K562 (cell line): ENCODE measurements around the gene TSTD1. TPM values are rescaled to one million over a fixed set of nuclear protein-coding genes. Genes with fewer than 3 reads are reported as not detected.

Source experiments
- ETS2 ChIP-seq: IDR thresholded peaks from 2 replicates; pipeline ENCODE4 v1.6.1; 2016; ENCODE audit warnings: borderline replicate concordance, missing genetic modification characterization, mild to moderate bottlenecking, moderate library complexity, missing compliant biosample characterization; ENCODE audit not compliant: poor library complexity, severe bottlenecking
- EZH2 ChIP-seq: IDR thresholded peaks from 2 replicates; pipeline ENCODE4 v1.6.1; 2012; ENCODE audit warnings: low read depth, mild to moderate bottlenecking, inconsistent platforms, low read length, borderline replicate concordance
- KDM4B ChIP-seq, 2 experiments: fragments of 450-650 bp in 1 of 2; sonication (generic) in 1 of 2; IDR thresholded peaks; 2 replicates each; pipeline ENCODE4 v1.6.1; 2016 to 2017; ENCODE audit warnings: borderline replicate concordance in 2 of 2, antibody characterized with exemption in 1 of 2, low read depth in 1 of 2, mild to moderate bottlenecking in 1 of 2
- KHSRP ChIP-seq: fragments of 450-650 bp; IDR thresholded peaks from 2 replicates; pipeline ENCODE4 v1.6.1; 2017
- NCOA4 ChIP-seq: fragments of 450-650 bp; IDR thresholded peaks from 2 replicates; pipeline ENCODE4 v1.6.1; 2018; ENCODE audit warnings: mild to moderate bottlenecking; ENCODE audit not compliant: partially characterized antibody
- NONO ChIP-seq, 2 experiments: fragments of 200-400 bp in 1 of 2; fragments of 450-650 bp in 1 of 2; formaldehyde crosslinking in 1 of 2; IDR thresholded peaks; 2 replicates each; pipeline ENCODE4 v1.6.1; 2017; ENCODE audit warnings: low read depth in 2 of 2, mild to moderate bottlenecking in 2 of 2, moderate library complexity in 2 of 2, low read length in 1 of 2
- RNF2 ChIP-seq: sonication (generic); IDR thresholded peaks from 2 replicates; pipeline ENCODE4 v1.6.1; 2016
- TCF7 ChIP-seq: sonication (generic); IDR thresholded peaks from 2 replicates; pipeline ENCODE4 v1.6.1; 2016; ENCODE audit warnings: antibody characterized with exemption, borderline replicate concordance
- ZNF175 ChIP-seq: fragments of 200-800 bp; sonication (Bioruptor generic); IDR thresholded peaks from 2 replicates; pipeline ENCODE4 v1.6.1; 2016; ENCODE audit warnings: low read depth, mild to moderate bottlenecking, missing genetic modification characterization, missing compliant biosample characterization
- ZNF324 ChIP-seq: fragments of 250-450 bp; sonication (Bioruptor Pico); IDR thresholded peaks from 2 replicates; pipeline ENCODE4 v1.4.0; 2020; ENCODE audit warnings: mild to moderate bottlenecking
- polyA plus RNA-seq, 8 experiments: library from polyadenylated mRNA; depleted of rRNA in 4 of 8; stranded (reverse) in 5 of 8; unstranded in 3 of 8; fragments of >200 nt; fragmentation: Nextera tagmentation in 2 of 8; fragmentation: Illumina TruSeq in 1 of 8; extraction: Ambion mirVana in 2 of 8; extraction: Trizol in 1 of 8; gene quantifications; 2 replicates each; pipeline versions ENCODE4 v1.2.1 to v1.2.3, GENCODE V29; 2011 to 2014; ENCODE audit warnings: inconsistent platforms in 1 of 8, missing spikeins in 1 of 8
- total RNA-seq, 7 experiments: library from RNA; depleted of rRNA in 6 of 7; stranded (reverse); fragments of >200 nt in 6 of 7; fragmentation: Illumina TruSeq in 2 of 7; extraction: Trizol in 2 of 7; gene quantifications; 2 replicates each; pipeline versions ENCODE4 v1.2.1 to v1.2.3, GENCODE V29; 2011 to 2021; ENCODE audit warnings: low replicate concordance in 1 of 7
- TF ChIP-seq, protein P1 (sequence below): sonication (generic); formaldehyde crosslinking; IDR thresholded peaks from 2 replicates; pipeline ENCODE4 v1.8.1; 2023; ENCODE audit warnings: mild to moderate bottlenecking, missing genetic modification reagents, moderate library complexity
- TF ChIP-seq, protein P2 (sequence below), 3 experiments: fragments of 200-800 bp in 1 of 3; fragments of 250-450 bp in 1 of 3; fragments of 450-650 bp in 1 of 3; sonication (Bioruptor Pico) in 1 of 3; sonication (Bioruptor generic) in 1 of 3; formaldehyde crosslinking in 1 of 3; IDR thresholded peaks; 2 replicates each; pipeline versions ENCODE4 v1.6.1 to v1.8.0; 2016 to 2022; ENCODE audit warnings: mild to moderate bottlenecking in 2 of 3, missing genetic modification characterization in 2 of 3, missing compliant biosample characterization in 1 of 3, moderate library complexity in 1 of 3
- TF ChIP-seq, protein P3 (sequence below): IDR thresholded peaks from 2 replicates; pipeline ENCODE4 v1.6.1; 2012; ENCODE audit warnings: low read depth, low read length, improper control_type of control experiment, borderline replicate concordance
- TF ChIP-seq, protein P4 (sequence below): fragments of 250-450 bp; sonication (Bioruptor Pico); IDR thresholded peaks from 2 replicates; pipeline ENCODE4 v1.8.0; 2021; ENCODE audit warnings: moderate library complexity, mild to moderate bottlenecking, inconsistent platforms
- TF ChIP-seq, protein P5 (sequence below): fragments of 450-650 bp; formaldehyde crosslinking; IDR thresholded peaks from 2 replicates; pipeline ENCODE4 v1.4.0; 2022; ENCODE audit warnings: missing genetic modification characterization

The TSTD1 gene
- total and polyA plus RNA-seq, 9 of the 15 experiments (the other 6 are each of a cell fraction or from before 2014, with no cell fraction given): 0.23 to 0.53 TPM; not detected in 7

DNA sequence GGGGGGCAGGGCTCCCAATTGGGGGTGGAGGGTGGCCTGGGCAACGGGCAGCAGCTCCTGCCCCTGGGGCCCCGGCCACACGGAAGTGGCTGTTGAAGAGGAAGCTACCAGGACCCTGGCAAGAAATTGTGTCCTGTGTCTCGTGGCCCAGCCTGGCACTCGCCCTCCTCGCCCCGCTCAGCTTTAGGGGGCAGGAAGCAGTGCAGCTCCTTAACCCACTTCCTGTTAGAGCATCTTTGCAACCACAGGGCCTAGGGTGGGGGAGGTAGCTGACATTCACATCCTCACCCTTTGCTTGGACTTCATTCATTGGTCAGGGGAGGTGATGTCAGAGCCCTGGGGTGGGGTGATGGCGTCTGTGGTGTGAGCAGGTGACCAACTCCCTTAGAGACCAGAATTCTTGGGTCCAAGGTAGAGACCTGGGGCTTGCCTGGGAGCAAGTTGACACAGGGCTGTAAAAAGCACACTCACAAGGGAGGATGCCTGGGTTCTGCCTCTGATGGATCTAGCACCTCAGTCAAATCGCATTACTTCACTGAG is 31.0 kb upstream of the TSTD1 start, which contains the start of gene ARHGAP30 (continued):
- TF ChIP-seq, protein P1, sequence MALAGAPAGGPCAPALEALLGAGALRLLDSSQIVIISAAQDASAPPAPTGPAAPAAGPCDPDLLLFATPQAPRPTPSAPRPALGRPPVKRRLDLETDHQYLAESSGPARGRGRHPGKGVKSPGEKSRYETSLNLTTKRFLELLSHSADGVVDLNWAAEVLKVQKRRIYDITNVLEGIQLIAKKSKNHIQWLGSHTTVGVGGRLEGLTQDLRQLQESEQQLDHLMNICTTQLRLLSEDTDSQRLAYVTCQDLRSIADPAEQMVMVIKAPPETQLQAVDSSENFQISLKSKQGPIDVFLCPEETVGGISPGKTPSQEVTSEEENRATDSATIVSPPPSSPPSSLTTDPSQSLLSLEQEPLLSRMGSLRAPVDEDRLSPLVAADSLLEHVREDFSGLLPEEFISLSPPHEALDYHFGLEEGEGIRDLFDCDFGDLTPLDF (CRISPR knock-in tag): no peak
- TF ChIP-seq KHSRP (no peak), ZNF324 (CRISPR knock-in tag) (no peak), EZH2 (no peak), ETS2 (tag) (no peak), NONO (IDR thresholded peaks at IDR 0.05; ENCODE audit: low read depth in 2 of 2, low read length in 1 of 2) (no peak), KDM4B (IDR thresholded peaks at IDR 0.05; ENCODE audit: borderline replicate concordance in 2 of 2, low read depth in 1 of 2) (no peak), TCF7 (no peak), NCOA4 (no peak), RNF2 (no peak), ZNF175 (no peak)
- TF ChIP-seq, protein P2, sequence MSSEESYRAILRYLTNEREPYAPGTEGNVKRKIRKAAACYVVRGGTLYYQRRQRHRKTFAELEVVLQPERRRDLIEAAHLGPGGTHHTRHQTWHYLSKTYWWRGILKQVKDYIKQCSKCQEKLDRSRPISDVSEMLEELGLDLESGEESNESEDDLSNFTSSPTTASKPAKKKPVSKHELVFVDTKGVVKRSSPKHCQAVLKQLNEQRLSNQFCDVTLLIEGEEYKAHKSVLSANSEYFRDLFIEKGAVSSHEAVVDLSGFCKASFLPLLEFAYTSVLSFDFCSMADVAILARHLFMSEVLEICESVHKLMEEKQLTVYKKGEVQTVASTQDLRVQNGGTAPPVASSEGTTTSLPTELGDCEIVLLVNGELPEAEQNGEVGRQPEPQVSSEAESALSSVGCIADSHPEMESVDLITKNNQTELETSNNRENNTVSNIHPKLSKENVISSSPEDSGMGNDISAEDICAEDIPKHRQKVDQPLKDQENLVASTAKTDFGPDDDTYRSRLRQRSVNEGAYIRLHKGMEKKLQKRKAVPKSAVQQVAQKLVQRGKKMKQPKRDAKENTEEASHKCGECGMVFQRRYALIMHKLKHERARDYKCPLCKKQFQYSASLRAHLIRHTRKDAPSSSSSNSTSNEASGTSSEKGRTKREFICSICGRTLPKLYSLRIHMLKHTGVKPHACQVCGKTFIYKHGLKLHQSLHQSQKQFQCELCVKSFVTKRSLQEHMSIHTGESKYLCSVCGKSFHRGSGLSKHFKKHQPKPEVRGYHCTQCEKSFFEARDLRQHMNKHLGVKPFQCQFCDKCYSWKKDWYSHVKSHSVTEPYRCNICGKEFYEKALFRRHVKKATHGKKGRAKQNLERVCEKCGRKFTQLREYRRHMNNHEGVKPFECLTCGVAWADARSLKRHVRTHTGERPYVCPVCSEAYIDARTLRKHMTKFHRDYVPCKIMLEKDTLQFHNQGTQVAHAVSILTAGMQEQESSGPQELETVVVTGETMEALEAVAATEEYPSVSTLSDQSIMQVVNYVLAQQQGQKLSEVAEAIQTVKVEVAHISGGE (CRISPR knock-in tag; IDR thresholded peaks at IDR 0.05): 0 out of 6 replicates have a peak, but pooled peaks of 1 of the 3 experiments have one; percentile 22
- TF ChIP-seq, protein P3, sequence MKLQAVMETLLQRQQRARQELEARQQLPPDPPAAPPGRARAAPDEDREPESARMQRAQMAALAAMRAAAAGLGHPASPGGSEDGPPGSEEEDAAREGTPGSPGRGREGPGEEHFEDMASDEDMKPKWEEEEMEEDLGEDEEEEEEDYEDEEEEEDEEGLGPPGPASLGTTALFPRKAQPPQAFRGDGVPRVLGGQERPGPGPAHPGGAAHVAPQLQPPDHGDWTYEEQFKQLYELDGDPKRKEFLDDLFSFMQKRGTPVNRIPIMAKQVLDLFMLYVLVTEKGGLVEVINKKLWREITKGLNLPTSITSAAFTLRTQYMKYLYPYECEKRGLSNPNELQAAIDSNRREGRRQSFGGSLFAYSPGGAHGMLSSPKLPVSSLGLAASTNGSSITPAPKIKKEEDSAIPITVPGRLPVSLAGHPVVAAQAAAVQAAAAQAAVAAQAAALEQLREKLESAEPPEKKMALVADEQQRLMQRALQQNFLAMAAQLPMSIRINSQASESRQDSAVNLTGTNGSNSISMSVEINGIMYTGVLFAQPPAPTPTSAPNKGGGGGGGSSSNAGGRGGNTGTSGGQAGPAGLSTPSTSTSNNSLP: no peak
- TF ChIP-seq, protein P4, sequence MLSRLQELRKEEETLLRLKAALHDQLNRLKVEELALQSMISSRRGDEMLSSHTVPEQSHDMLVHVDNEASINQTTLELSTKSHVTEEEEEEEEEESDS (CRISPR knock-in tag): no peak
- TF ChIP-seq, protein P5, sequence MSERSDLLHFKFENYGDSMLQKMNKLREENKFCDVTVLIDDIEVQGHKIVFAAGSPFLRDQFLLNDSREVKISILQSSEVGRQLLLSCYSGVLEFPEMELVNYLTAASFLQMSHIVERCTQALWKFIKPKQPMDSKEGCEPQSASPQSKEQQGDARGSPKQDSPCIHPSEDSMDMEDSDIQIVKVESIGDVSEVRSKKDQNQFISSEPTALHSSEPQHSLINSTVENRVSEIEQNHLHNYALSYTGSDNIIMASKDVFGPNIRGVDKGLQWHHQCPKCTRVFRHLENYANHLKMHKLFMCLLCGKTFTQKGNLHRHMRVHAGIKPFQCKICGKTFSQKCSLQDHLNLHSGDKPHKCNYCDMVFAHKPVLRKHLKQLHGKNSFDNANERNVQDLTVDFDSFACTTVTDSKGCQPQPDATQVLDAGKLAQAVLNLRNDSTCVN (CRISPR knock-in tag): no peak
